ENCODE measurements around the gene SLC16A11.

The SLC16A11 gene

GRCh38 chr17:7016418-7016817 lies 27.5 kb downstream of the SLC16A11 start:
- H3K27ac ChIP-seq = no peak overlapping the region
- TF ChIP-seq CTCF (conservative IDR thresholded peaks at IDR 0.05) = no peak

DNA sequence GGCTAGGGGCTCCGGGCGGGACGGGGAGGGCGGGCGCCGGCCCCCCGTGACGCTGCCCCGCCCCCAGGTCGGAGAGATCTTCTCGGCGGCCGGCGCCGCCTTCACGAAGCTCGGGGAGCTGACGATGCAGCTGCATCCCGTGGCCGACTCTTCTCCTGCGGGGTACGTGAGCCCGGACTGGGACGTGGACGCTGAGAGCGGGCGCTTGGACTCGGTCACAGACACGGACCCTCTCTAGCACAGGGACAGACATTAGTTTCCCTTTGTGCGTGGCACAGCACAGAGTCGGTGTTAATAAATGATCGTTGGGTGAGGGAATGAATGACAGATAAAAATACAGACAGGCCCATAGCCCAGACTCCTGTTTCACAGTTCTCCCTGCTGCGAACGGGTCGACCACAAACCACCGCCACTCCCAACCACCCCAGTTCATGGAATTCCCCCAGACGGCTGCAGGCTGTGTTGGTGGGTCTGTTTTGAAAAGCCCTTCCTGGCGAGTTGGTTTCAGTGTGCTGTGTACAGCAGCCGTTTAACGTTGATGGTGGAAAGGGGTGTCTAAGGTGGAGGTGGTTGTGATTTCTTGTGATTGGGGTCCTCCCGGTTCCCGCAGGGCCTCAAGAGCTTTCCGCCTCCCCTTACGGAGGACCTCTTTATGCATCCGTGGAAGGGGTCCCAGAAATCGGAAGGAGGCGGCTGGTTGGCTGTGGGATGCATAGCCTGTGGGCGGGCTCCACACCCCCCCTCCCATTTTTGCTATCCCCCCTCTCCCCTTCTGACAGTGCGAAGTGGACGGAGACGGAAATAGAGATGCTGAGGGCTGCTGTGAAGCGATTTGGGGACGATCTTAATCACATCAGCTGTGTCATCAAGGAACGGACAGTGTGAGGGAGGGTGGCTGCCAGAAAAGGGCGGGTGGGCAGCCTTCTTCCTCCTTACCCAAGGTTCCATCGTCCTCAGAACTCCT lies 28.6 kb downstream of the SLC16A11 start:
- peak; percentile 32 for TF ChIP-seq CTCF (conservative IDR thresholded peaks at IDR 0.05)
- H3K27ac ChIP-seq = peak overlapping the region; percentile 91

GRCh38 chr17:7014261-7014994 lies 29.5 kb downstream of the SLC16A11 start:
- peak; percentile 81 for TF ChIP-seq CTCF (conservative IDR thresholded peaks at IDR 0.05)
- H3K27ac ChIP-seq = peak overlapping the region; percentile 91

- peak overlapping the region; percentile 91 for H3K27ac ChIP-seq
Observed at GRCh38 chr17:7011942-7012254, 32.0 kb downstream of the SLC16A11 start.

GRCh38 chr17:7011415-7011814 lies 32.5 kb downstream of the SLC16A11 start:
- peak overlapping the region; percentile 91; the same call in 1 of the 2 replicates for H3K27ac ChIP-seq
- TF ChIP-seq CTCF (conservative IDR thresholded peaks at IDR 0.05) = no peak

More at GRCh38 chr17:7011942-7012254, 32.0 kb downstream of the SLC16A11 start:
- TF ChIP-seq CTCF (conservative IDR thresholded peaks at IDR 0.05) = no peak

GRCh38 chr17:7010523-7010922 lies 33.4 kb downstream of the SLC16A11 start:
- TF ChIP-seq CTCF (conservative IDR thresholded peaks at IDR 0.05) = no peak
- H3K27ac ChIP-seq = no peak overlapping the region

DNA sequence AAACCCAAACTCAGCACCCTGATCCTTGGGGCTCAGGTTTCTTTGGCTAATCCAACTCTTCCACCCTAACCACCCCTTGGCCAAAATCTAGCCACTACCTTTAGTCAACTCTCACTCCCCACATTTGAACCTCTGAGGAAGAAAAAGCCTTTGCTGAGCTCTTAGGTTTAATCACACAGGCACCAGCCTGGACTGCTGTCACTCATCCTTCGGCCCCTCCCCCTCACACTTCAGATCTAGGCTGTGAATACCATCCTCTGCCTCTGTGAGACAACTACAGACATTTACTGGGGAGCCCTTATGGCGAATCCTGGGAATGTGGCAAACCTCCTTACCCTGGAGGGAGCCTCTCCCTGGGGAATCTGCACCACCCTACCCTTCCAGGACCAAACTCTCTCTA lies 36.7 kb downstream of the SLC16A11 start:
- H3K27ac ChIP-seq = no peak overlapping the region
- no peak for TF ChIP-seq CTCF (conservative IDR thresholded peaks at IDR 0.05)
